GM21786 (cell line): ENCODE data around the gene ATF3.
"Not testable (repeated sequence)": the region's sequence is repeated elsewhere in the genome, so short reads cannot be mapped to it uniquely, and the experiment has no call there.

Experiments used
- ATAC-seq: cut with Tn5 transposase; IDR thresholded peaks from one replicate; pipeline ENCODE4 v1.9.1; 2021; ENCODE audit not compliant: unreplicated experiment

The ATF3 gene

GRCh38 chr1:212624976-212625501 lies 16.5 kb downstream of the ATF3 start:
- ATAC-seq, result no peak

- no peak for ATAC-seq
These were observed 17.4 kb downstream of the ATF3 start for GRCh38 chr1:212625781-212626450.

GRCh38 chr1:212628046-212628445 lies 19.5 kb downstream of the ATF3 start:
- ATAC-seq, result no peak

- ATAC-seq, result no peak
These were observed 20.4 kb downstream of the ATF3 start for GRCh38 chr1:212628813-212629415.

GRCh38 chr1:212629450-212630157 lies 21.0 kb downstream of the ATF3 start:
- ATAC-seq, result no peak

- ATAC-seq, result peak; percentile 88
These were observed 21.8 kb downstream of the ATF3 start for GRCh38 chr1:212630158-212630900.

- no peak for ATAC-seq
These were observed 24.6 kb downstream of the ATF3 start for GRCh38 chr1:212633161-212633560.

- ATAC-seq, result no peak
These were observed 25.7 kb downstream of the ATF3 start for GRCh38 chr1:212634252-212634651.

- no peak for ATAC-seq
These were observed 26.6 kb downstream of the ATF3 start for GRCh38 chr1:212635141-212635631.

- ATAC-seq, result no peak
These were observed 29.3 kb downstream of the ATF3 start for GRCh38 chr1:212637902-212638301.

- no peak for ATAC-seq
These were observed 30.1 kb downstream of the ATF3 start for GRCh38 chr1:212638492-212639151.

- ATAC-seq, result not testable (repeated sequence)
These were observed 31.0 kb downstream of the ATF3 start for GRCh38 chr1:212639524-212639923.

GRCh38 chr1:212640223-212640878 lies 31.8 kb downstream of the ATF3 start:
- ATAC-seq, result no peak

- ATAC-seq, result no peak
These were observed 33.4 kb downstream of the ATF3 start for GRCh38 chr1:212641956-212642355.

- no peak for ATAC-seq
These were observed 35.3 kb downstream of the ATF3 start for GRCh38 chr1:212643877-212644276.

GRCh38 chr1:212644866-212645545 lies 36.4 kb downstream of the ATF3 start:
- no peak for ATAC-seq

GRCh38 chr1:212645546-212646543 lies 37.3 kb downstream of the ATF3 start:
- no peak for ATAC-seq

GRCh38 chr1:212646588-212646987 lies 38.0 kb downstream of the ATF3 start:
- no peak for ATAC-seq
